Fibroblast of lung (primary cell): Measurements from ENCODE around the gene PRKCG. TPM values are rescaled to one million over a fixed set of nuclear protein-coding genes. Genes with fewer than 3 reads are reported as not detected.

Source experiments
- DNase-seq, 2 donors: peaks; one replicate each; pipeline versions ENCODE4 v3.0.0 to v3.0.0-alpha.2; 2010; ENCODE audit warnings: low read depth in 2 of 2
- H2AFZ ChIP-seq: 2 replicates; pipeline ENCODE4 v1.5.1; 2012; ENCODE audit warnings: low read length, control low read depth, inconsistent platforms
- H3K27ac ChIP-seq: 2 replicates; pipeline ENCODE4 v1.5.1; 2011; ENCODE audit warnings: low read length, control low read depth; ENCODE audit not compliant: insufficient read depth
- H3K27me3 ChIP-seq: 2 replicates; pipeline ENCODE4 v1.5.1; 2011; ENCODE audit warnings: mild to moderate bottlenecking, low read length; ENCODE audit not compliant: control insufficient read depth, insufficient read depth
- H3K36me3 ChIP-seq: 2 replicates; pipeline ENCODE4 v1.5.1; 2011; ENCODE audit warnings: low read length; ENCODE audit not compliant: control insufficient read depth, insufficient read depth
- H3K4me1 ChIP-seq: 2 replicates; pipeline ENCODE4 v1.5.1; 2011; ENCODE audit warnings: low read length; ENCODE audit not compliant: control insufficient read depth, insufficient read depth; ENCODE audit errors: extremely low read depth
- H3K4me2 ChIP-seq: 2 replicates; pipeline ENCODE4 v1.5.1; 2011; ENCODE audit warnings: low read length, control low read depth; ENCODE audit not compliant: insufficient read depth; ENCODE audit errors: extremely low read depth
- H3K4me3 ChIP-seq, 4 experiments: fragments of 200-600 bp in 1 of 4; sonication (generic) in 1 of 4; replicated peaks in 1 of 4; 2 replicates each; pipeline ENCODE4 v1.5.1; 2011 to 2016; ENCODE audit warnings: low read length in 4 of 4, low read depth in 3 of 4, mild to moderate bottlenecking in 3 of 4, control low read depth in 2 of 4, inconsistent platforms in 1 of 4, mixed read lengths in 1 of 4; ENCODE audit not compliant: insufficient read depth in 1 of 4; ENCODE audit errors: control extremely low read depth in 1 of 4
- H3K79me2 ChIP-seq: 2 replicates; pipeline ENCODE4 v1.5.1; 2012; ENCODE audit warnings: mild to moderate bottlenecking, low read length, inconsistent platforms; ENCODE audit not compliant: control insufficient read depth, insufficient read depth
- H3K9ac ChIP-seq: 2 replicates; pipeline ENCODE4 v1.5.1; 2011; ENCODE audit warnings: mild to moderate bottlenecking, low read length, control low read depth; ENCODE audit not compliant: insufficient read depth
- H3K9me3 ChIP-seq: 2 replicates; pipeline ENCODE4 v1.5.1; 2012; ENCODE audit warnings: low read depth, low read length; ENCODE audit not compliant: control insufficient read depth, insufficient read depth
- H4K20me1 ChIP-seq: 2 replicates; pipeline ENCODE4 v1.5.1; 2011; ENCODE audit warnings: low read length; ENCODE audit not compliant: control insufficient read depth, insufficient read depth; ENCODE audit errors: extremely low read depth
- CTCF ChIP-seq, 2 donors: IDR thresholded peaks in 1 of 2; conservative IDR thresholded peaks in 1 of 2; 1 replicate in 1 of 2; 2 replicates in 1 of 2; pipeline ENCODE4 v1.5.1; 2011 to 2012; ENCODE audit warnings: low read length in 2 of 2, control low read depth in 1 of 2, inconsistent platforms in 1 of 2, low read depth in 1 of 2, mild to moderate bottlenecking in 1 of 2
- EZH2 ChIP-seq: IDR thresholded peaks from 2 replicates; pipeline ENCODE4 v1.5.1; 2012; ENCODE audit warnings: low read length, control low read depth, mild to moderate bottlenecking; ENCODE audit errors: missing control alignments
- polyA plus RNA-seq, 2 donors: library from polyadenylated mRNA; depleted of rRNA in 1 of 2; stranded (reverse) in 1 of 2; unstranded in 1 of 2; fragments of >200 nt; gene quantifications; 2 replicates each; pipeline ENCODE4 v1.2.1, GENCODE V29; 2011 to 2012; ENCODE audit warnings: missing spikeins in 1 of 2
- total RNA-seq: library from RNA; depleted of rRNA; stranded (reverse); fragments of >200 nt; gene quantifications from 2 replicates; pipeline ENCODE4 v1.2.1, GENCODE V29; 2014

Gene PRKCG
- total and polyA plus RNA-seq, 2 donors (not counting 1 experiment from before 2014, with no cell fraction given), result not detected

GRCh38 chr19:53905787-53906186, 23.8 kb downstream of the PRKCG start:
- no peak overlapping the region for H3K27ac ChIP-seq
- no peak for DNase-seq
- H3K9me3 ChIP-seq, result no peaks in the 10 kb centered on the region
- no peak overlapping the region for H3K4me3 ChIP-seq
- no peak overlapping the region for H3K9ac ChIP-seq
- no peaks in the 10 kb centered on the region for H3K4me1 ChIP-seq
- no peak overlapping the region for H2AFZ ChIP-seq
- H3K27me3 ChIP-seq, result peaks cover 18% of the 10 kb centered on the region
- no peaks in the 10 kb centered on the region for H3K36me3 ChIP-seq
- no peak overlapping the region for H3K4me2 ChIP-seq
- no peaks in the 10 kb centered on the region for H3K79me2 ChIP-seq
- no peaks in the 10 kb centered on the region for H4K20me1 ChIP-seq
- TF ChIP-seq EZH2 (no peak), CTCF (conservative IDR thresholded peaks at IDR 0.05 in 1 of 2, IDR thresholded peaks at IDR 0.05 in 1 of 2; ENCODE audit: low read depth in 1 of 2, low read length in 2 of 2) (no peak)

GRCh38 chr19:53906211-53907192, 24.5 kb downstream of the PRKCG start:
- no peak for DNase-seq
- H3K4me2 ChIP-seq, result no peak overlapping the region
- H2AFZ ChIP-seq, result no peak overlapping the region

More at GRCh38 chr19:53906211-53907192, 24.5 kb downstream of the PRKCG start:
- no peak overlapping the region for H3K4me3 ChIP-seq
- no peak overlapping the region for H3K9ac ChIP-seq
- no peaks in the 10 kb centered on the region for H3K79me2 ChIP-seq
- H3K27me3 ChIP-seq, result peaks cover 18% of the 10 kb centered on the region
- TF ChIP-seq EZH2, result no peak
- peak; percentile 71 to 80 for TF ChIP-seq CTCF (conservative IDR thresholded peaks at IDR 0.05 in 1 of 2, IDR thresholded peaks at IDR 0.05 in 1 of 2; ENCODE audit: low read depth in 1 of 2, low read length in 2 of 2)
- no peaks in the 10 kb centered on the region for H4K20me1 ChIP-seq
- no peaks in the 10 kb centered on the region for H3K9me3 ChIP-seq
- no peaks in the 10 kb centered on the region for H3K4me1 ChIP-seq
- no peaks in the 10 kb centered on the region for H3K36me3 ChIP-seq
- no peak overlapping the region for H3K27ac ChIP-seq
